MM.1S (cell line): ENCODE measurements around the gene CABP5.

Experiments used
- DNase-seq: peaks from one replicate; pipeline ENCODE4 v3.0.0-alpha.2; 2015
- H2AFZ ChIP-seq: fragments of 300-600 bp; sonication (generic); 2 replicates; pipeline ENCODE4 v1.6.0; 2016; ENCODE audit warnings: antibody characterized with exemption, low read length
- H3F3A ChIP-seq: fragments of 300-600 bp; sonication (generic); 2 replicates; pipeline ENCODE4 v1.6.1; 2016; ENCODE audit warnings: mild to moderate bottlenecking, antibody characterized with exemption, low read length, moderate library complexity, mixed read lengths; ENCODE audit not compliant: insufficient read depth
- H3K27ac ChIP-seq: fragments of 300-600 bp; sonication (generic); 2 replicates; pipeline ENCODE4 v1.5.1; 2016; ENCODE audit warnings: mild to moderate bottlenecking, low read length
- H3K27me3 ChIP-seq: fragments of 300-600 bp; sonication (generic); replicated peaks from 2 replicates; pipeline ENCODE4 v1.6.0; 2016; ENCODE audit warnings: low read length; ENCODE audit not compliant: insufficient read depth
- H3K36me3 ChIP-seq: fragments of 300-600 bp; sonication (generic); replicated peaks from 2 replicates; pipeline ENCODE4 v1.6.1; 2016; ENCODE audit warnings: mild to moderate bottlenecking, low read length, mixed read lengths; ENCODE audit not compliant: insufficient read depth
- H3K4me1 ChIP-seq: fragments of 300-600 bp; sonication (generic); 2 replicates; pipeline ENCODE4 v1.6.1; 2016; ENCODE audit warnings: low read length, mixed read lengths
- H3K4me2 ChIP-seq: fragments of 300-600 bp; sonication (generic); 2 replicates; pipeline ENCODE4 v1.6.0; 2016; ENCODE audit warnings: low read depth, low read length
- H3K4me3 ChIP-seq: fragments of 300-600 bp; sonication (generic); 2 replicates; pipeline ENCODE4 v1.5.1; 2016; ENCODE audit warnings: low read length, mixed read lengths
- H3K79me2 ChIP-seq: fragments of 300-600 bp; sonication (generic); 2 replicates; pipeline ENCODE4 v1.6.1; 2016; ENCODE audit warnings: mixed run types, low read length, mixed read lengths
- H3K9ac ChIP-seq: fragments of 300-600 bp; sonication (generic); 2 replicates; pipeline ENCODE4 v1.6.1; 2016; ENCODE audit warnings: low read length, mixed read lengths
- H3K9me2 ChIP-seq: fragments of 300-600 bp; sonication (generic); replicated peaks from 2 replicates; pipeline ENCODE4 v1.6.1; 2016; ENCODE audit warnings: mild to moderate bottlenecking, low read length, mixed read lengths; ENCODE audit not compliant: insufficient read depth
- H3K9me3 ChIP-seq: fragments of 300-600 bp; sonication (generic); replicated peaks from 2 replicates; pipeline ENCODE4 v1.6.1; 2016; ENCODE audit warnings: mild to moderate bottlenecking, low read length, mixed read lengths; ENCODE audit not compliant: insufficient read depth
- H4K20me1 ChIP-seq: fragments of 300-600 bp; sonication (generic); 2 replicates; pipeline ENCODE4 v1.6.1; 2016; ENCODE audit warnings: mild to moderate bottlenecking, low read length, moderate library complexity, mixed read lengths; ENCODE audit not compliant: insufficient read depth
- EZH2 ChIP-seq: fragments of 300-600 bp; sonication (generic); optimal IDR thresholded peaks from 2 replicates; pipeline ENCODE3; 2017; ENCODE audit warnings: low read depth, mild to moderate bottlenecking, antibody characterized with exemption, low read length, mixed read lengths
- EZH2phosphoT487 ChIP-seq: fragments of 300-600 bp; sonication (generic); IDR thresholded peaks from 2 replicates; pipeline ENCODE4 v1.6.1; 2018; ENCODE audit warnings: antibody characterized with exemption, low read length
- TF ChIP-seq, protein P1 (sequence below): fragments of 300-600 bp; sonication (generic); IDR thresholded peaks from 2 replicates; pipeline ENCODE4 v1.5.1; 2016; ENCODE audit warnings: antibody characterized with exemption, low read length, mixed read lengths

The CABP5 gene

DNA sequence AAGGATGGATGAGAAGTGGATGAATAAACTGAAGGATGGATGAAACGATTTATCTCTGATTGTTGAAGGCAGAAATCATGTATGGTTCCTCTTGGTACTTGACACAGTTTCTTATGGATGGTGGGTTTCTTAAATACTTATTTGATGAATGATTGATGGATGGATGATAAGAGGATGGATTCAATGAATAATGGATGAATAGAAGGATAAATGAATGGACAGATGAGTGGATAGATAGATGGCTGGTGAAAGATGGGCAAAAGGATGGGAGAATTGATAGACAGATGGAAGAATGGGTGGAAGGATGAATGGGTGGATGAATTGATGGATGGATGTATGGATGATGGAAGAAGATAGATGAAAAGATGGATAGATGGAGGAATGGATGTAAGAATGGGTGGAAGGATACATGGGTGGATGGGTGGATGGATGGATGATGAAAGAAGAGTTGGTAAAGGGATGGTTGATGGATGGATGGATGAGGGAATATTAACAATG lies 47.6 kb downstream of the CABP5 start:
- no peaks in the 10 kb centered on the region for H3K9me3 ChIP-seq
- H3K4me1 ChIP-seq: no peaks in the 10 kb centered on the region
- no peaks in the 10 kb centered on the region for H4K20me1 ChIP-seq
- no peaks in the 10 kb centered on the region for H3K36me3 ChIP-seq
- no peak for DNase-seq
- no peak for TF ChIP-seq EZH2phosphoT487
- no peak for TF ChIP-seq EZH2
- TF ChIP-seq, protein P1, sequence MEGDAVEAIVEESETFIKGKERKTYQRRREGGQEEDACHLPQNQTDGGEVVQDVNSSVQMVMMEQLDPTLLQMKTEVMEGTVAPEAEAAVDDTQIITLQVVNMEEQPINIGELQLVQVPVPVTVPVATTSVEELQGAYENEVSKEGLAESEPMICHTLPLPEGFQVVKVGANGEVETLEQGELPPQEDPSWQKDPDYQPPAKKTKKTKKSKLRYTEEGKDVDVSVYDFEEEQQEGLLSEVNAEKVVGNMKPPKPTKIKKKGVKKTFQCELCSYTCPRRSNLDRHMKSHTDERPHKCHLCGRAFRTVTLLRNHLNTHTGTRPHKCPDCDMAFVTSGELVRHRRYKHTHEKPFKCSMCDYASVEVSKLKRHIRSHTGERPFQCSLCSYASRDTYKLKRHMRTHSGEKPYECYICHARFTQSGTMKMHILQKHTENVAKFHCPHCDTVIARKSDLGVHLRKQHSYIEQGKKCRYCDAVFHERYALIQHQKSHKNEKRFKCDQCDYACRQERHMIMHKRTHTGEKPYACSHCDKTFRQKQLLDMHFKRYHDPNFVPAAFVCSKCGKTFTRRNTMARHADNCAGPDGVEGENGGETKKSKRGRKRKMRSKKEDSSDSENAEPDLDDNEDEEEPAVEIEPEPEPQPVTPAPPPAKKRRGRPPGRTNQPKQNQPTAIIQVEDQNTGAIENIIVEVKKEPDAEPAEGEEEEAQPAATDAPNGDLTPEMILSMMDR: no peak
- H3K9me2 ChIP-seq: no peaks in the 10 kb centered on the region
- no peak overlapping the region for H3K27ac ChIP-seq
- H3K79me2 ChIP-seq: no peaks in the 10 kb centered on the region
- no peaks in the 10 kb centered on the region for H3F3A ChIP-seq
- no peak overlapping the region for H3K4me2 ChIP-seq
- H3K9ac ChIP-seq: no peak overlapping the region
- H3K27me3 ChIP-seq: peaks cover 91% of the 10 kb centered on the region
- no peak overlapping the region for H2AFZ ChIP-seq
- no peak overlapping the region for H3K4me3 ChIP-seq

DNA sequence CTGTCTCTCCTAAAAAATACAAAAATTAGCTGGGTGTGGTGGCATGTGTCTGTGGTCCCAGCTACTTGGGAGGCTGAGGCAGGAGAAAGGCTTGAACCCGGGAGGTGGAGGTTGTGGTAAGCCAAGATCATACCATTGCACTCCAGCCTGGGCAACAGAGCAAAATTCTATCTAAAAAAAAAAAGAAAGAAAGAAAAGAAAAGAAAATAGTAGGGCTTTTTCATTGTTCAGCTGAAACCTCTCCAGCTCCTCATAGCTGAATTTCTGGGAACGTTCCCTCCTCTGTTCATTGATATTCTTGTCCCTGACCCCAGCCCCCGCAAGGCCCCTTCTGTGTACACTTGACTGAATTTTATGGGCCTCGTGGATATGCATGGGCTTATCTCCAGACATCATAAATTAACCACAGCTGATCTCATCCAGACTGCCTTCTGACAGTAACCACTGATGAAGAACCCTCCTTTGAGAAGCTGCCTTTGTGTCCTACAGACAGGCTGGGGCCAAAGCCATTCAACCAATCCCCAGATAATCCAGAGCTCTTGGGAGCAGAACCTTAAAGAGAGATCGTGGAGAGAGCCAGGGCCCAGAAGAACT lies 49.6 kb downstream of the CABP5 start, which contains the start of gene ELSPBP1:
TSS of gene ELSPBP1 (plus strand) at position 424 of the 594 bp plus-strand sequence. CDS start 14,036 bp downstream, outside the sequence.
- Histone ChIP-seq H2AFZ (no peak within 1 kb of the TSS), H3K9me3 (no peaks in the 10 kb centered on the region), H3K4me2 (no peak within 1 kb of the TSS), H3K9ac (no peak within 1 kb of the TSS), H3K27me3 (peaks cover 93% of the 10 kb centered on the region), H4K20me1 (no peaks in the 10 kb centered on the region), H3K27ac (no peak within 1 kb of the TSS), H3K36me3 (no peaks in the 10 kb centered on the region), H3K79me2 (no peaks in the 10 kb centered on the region), H3F3A (no peaks in the 10 kb centered on the region), H3K4me1 (no peaks in the 10 kb centered on the region), H3K9me2 (no peaks in the 10 kb centered on the region), H3K4me3 (no peak within 1 kb of the TSS)
- DNase-seq: no peak
- TF ChIP-seq, protein P1: no peak
- TF ChIP-seq EZH2 (no peak), EZH2phosphoT487 (no peak)

DNA sequence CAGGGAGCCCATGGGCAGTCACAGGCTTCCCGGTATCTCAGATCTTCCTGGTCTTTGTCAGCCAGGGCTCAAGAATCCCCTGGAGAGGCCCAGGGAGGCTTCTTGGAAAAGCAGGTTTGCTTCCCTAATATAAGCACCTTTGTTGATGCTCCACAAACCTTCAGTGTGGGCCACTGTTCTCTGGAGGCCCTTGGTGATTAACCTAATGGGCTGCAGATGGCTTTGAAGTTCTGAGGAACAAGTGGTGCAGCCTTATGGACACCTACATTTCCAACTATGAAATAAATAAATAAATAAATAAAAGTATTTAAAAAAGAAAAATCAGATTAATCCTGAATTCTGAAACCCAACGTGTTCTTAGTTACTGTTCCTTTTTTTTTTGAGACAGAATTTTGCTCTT lies 51.8 kb downstream of the CABP5 start, which contains the start of gene BSPH1:
TSS of gene BSPH1 (minus strand) at position 101 of the 400 bp plus-strand sequence. CDS start at position 12, 89 bp downstream.
- H3K9me2 ChIP-seq: no peaks in the 10 kb centered on the region

More for the DNA sequence above, 51.8 kb downstream of the CABP5 start, which contains the start of gene BSPH1:
- Histone ChIP-seq H3K4me2 (no peak within 1 kb of the TSS), H3K79me2 (no peaks in the 10 kb centered on the region), H3K27me3 (peaks cover 91% of the 10 kb centered on the region), H3K27ac (no peak within 1 kb of the TSS), H3K4me1 (no peaks in the 10 kb centered on the region), H3K36me3 (no peaks in the 10 kb centered on the region), H3K4me3 (no peak within 1 kb of the TSS), H3K9ac (no peak within 1 kb of the TSS), H3F3A (no peaks in the 10 kb centered on the region), H4K20me1 (no peaks in the 10 kb centered on the region), H2AFZ (no peak within 1 kb of the TSS), H3K9me3 (no peaks in the 10 kb centered on the region)
- TF ChIP-seq, protein P1: no peak
- TF ChIP-seq EZH2: no peak
- TF ChIP-seq EZH2phosphoT487: no peak
- no peak for DNase-seq
